HG03342 (cell line): ENCODE measurements around the gene OSTN.
"Not testable (repeated sequence)": the region's sequence is repeated elsewhere in the genome, so short reads cannot be mapped to it uniquely, and the experiment has no call there.

ENCODE experiments used
- ATAC-seq: cut with Tn5 transposase; IDR thresholded peaks from one replicate; pipeline ENCODE4 v1.9.1; 2021; ENCODE audit warnings: mild to moderate bottlenecking, moderate library complexity; ENCODE audit not compliant: unreplicated experiment

The OSTN gene, protein sequence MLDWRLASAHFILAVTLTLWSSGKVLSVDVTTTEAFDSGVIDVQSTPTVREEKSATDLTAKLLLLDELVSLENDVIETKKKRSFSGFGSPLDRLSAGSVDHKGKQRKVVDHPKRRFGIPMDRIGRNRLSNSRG

DNA sequence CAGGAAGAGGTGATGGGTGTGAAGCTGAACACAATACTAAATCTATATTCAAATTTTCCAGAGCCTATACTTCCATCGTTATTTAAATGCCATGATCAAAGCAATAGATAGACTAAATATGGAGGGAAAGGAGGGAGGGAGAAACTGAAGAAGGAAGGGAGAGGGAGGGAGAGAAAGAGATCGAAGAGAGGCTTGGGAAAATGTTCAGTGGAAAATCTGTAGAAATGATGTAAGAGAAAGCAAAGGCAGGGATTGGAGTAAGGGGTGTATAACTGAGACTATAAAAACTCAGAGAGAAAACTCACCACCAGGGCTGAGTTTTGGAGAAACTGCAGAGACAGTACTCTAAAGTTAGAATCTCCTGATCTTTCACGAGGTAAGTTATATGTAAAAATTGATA is at the start of gene OSTN:
Gene OSTN (plus strand): TSS at position 310 of the 400 bp plus-strand sequence. CDS start 13,292 bp downstream, outside the sequence.
- ATAC-seq = no peak

DNA sequence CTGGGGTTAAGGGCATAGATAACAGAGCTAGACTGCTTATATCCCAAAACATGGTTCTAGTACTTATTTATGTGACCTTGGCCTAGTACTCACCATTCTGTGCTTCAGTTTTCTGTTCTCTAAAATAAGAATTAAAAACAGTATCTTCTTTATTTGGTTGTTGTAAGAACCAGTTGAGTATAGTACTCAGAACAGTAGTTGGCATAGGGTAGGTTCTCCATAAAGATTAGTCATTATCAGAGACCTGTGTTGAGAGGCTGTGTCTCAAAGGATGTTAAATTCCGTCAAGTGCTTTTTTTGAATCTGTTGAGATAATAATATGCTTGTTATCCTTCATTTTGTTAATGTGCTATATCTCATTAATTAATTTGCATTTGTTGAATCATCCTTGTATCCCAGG is 47.4 kb upstream of the OSTN start:
- no peak for ATAC-seq

DNA sequence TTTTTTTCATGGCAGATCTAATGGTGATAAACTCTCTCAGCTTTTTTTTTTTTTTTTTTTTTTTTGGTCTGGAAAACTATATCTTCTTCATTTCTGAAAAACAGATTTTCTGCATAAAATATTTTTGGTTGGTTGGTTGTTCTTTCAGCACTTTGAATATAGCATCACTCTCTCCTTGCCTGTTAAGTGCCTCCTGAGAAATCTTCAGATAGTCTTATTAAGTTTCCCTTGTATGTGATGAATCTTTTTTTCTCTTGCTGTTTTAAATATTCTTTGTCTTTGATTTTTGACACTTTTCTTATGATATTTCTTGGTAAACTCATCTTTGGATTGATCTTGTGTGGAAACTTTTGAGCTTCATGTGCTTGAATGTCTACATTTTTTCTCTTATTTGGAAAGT is 44.2 kb upstream of the OSTN start:
- no peak for ATAC-seq

DNA sequence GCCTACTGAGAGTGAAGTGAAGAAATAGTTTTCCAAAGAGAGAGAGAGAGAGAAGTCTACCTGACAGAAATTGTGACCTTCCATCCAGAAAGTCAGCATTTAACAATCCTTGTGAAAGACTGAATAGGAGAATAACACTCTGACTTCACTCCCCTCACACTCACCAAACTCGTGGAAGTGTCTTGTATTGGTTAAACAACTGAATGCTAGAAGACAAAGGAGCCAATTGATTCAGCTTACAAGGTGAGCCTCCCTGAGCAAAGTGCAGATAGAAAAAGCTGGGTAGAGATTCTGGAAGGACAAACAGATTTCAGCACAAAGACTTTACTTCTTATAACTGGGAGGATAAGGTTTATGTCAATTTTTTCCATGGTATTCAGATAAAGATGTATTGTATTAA is 40.8 kb upstream of the OSTN start:
- no peak for ATAC-seq

DNA sequence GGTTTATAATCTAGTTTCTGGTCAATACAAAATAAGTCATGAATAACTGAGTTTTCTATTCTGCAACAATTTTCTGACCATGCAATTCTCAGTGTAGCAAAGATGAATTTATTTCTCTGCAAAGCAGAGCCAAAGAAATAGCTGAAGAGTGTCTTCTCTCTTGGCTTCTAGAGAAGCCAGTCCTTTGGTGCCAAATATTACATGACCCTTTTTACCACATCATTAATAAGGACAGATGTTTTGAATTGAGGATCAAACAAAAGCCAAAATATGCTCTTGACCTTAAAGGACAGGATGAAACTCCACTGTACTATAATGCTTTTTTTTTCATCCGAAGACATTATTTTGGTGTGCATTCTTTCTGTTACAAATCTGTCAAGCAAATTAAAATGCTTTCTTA is 40.2 kb upstream of the OSTN start:
- no peak for ATAC-seq

DNA sequence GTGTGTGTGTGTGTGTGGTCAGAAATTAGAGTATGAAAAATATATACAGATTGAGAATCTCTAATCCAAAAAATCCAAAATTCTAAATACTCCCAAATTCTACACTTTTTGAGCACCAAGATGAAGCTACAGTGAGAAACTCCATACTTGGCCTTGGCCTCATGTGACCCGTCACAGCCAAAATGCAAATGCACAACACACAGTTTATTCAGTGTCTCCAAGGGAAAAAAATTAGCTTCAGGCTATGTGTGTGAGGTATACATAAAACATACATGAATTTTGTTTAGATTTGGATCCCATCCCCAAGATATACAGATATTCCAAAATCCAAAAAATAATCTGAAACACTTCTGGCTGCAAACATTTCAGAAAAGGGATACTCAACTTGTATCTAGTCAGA is 33.2 kb upstream of the OSTN start:
- no peak for ATAC-seq

DNA sequence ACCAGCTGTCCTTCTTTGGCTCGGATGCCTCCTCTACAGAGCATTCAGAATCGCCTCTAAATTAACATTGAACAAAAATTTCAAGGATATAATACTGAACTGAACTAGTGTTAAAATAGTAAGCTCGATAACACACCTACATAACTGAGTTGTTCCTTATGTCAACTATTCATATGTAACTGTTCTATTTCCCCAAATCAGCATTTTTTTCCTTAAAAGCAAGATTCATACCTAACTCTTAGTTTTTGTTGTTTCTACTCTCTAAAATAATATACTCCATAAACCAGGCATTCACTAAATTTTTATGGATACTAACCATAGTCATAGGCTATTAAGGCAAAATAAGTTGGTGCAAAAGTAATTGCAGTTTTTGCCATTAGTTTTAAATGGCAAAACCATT is 32.7 kb upstream of the OSTN start:
- ATAC-seq = no peak

DNA sequence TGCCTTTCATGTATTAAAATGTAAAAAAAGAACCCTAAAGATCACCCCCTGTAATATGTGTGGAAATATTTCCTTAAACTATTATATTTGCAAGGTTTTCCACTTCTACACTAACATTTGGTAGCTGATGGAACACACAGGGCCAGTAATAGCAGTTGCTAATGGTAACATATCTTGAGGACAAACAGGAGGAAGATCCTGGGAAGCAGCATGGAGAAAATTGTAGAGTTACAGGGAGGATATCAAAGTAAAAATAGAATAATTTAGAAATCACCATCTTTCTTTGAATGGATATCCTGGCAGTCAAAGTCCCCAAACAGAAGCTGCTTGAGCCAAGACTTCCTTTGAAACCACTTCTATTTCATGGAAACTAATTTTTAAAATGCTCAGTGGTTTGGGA is 29.5 kb upstream of the OSTN start:
- no peak for ATAC-seq

DNA sequence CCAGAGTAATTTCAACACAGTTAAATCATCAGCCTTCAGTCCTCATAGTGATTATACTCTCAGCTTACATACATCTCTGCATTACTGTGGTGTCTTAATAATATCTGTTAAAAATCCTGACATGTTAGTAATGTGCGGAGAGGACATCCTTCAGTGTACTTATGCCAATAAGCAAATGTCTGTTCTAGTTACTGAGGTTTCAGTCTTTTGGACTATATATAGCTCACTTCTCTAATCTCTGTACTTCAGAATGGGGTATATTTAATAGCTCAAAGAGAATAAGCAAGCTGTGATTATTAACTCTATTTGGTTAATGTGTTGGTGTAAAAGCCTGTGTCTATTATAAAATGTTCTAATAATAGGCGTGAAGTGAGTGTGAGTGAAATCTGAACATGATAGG is 28.9 kb upstream of the OSTN start:
- ATAC-seq = no peak

DNA sequence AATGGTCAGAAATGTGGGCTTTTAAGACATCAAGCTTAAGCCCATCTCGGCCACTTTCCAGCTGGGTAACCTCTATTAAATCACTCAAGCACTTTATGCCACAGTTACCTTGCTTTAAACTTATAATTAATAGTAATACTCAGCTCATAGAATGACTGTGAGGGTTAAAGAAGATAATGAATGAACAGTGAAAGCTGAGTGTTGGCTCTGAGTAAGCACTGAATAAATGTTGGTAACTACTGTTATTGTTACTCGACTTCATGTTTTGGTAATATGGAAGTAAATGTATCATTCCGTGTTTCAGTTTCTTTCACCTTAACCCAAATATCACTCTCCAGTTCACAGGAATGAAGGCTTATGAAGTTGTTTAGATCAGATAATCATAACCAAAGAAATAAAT is 23.9 kb upstream of the OSTN start:
- no peak for ATAC-seq

DNA sequence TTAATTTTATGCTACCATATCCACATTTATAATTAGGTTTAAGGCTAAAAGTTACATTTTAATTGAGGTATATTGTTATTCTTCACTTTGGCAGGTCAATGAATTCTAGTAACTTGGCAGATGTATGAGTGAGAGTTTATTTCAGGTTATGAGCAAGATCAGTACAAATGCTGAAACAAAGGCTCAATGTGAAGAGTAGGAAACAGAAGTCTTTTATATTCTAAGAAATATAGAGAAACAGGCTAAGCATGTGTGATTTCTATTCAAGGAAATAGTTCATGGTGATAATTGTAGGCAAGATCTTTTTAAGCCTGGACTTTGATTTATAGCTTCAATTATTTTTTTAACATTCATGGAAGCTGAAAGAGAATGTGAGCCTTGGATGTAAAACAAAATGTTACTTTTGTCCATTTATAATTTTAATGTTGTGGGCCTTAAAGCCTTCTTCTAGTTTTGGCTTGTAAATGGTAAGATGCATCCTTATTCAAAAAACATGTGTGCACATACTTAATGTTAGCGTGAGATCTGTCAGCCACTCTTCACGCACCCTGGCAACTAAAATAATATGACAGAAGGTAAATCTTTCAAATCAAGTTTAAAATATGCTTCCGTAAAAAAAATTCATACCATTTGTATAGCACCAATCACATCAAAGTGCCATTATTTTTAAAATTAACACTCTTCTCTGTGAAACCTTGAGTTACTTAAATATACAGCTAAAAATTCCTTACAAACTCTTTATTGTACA is 22.8 kb upstream of the OSTN start:
- no peak for ATAC-seq

DNA sequence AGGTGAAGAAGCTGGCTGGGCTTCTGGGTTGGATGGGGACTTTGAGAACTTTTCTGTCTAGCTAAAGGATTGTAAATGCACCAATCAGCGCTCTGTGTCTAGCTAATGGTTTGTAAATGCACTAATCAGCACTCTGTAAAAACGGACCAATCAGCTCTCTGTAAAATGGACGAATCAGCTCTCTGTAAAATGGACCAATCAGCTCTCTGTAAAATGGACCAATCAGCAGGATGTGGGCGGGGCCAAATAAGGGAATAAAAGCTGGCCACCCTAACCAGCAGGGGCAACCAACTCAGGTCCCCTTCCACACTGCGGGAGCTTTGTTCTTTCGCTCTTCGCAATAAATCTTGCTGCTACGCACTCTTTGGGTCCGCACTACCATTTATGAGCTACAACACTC is 13.7 kb upstream of the OSTN start:
- not testable (repeated sequence) for ATAC-seq

DNA sequence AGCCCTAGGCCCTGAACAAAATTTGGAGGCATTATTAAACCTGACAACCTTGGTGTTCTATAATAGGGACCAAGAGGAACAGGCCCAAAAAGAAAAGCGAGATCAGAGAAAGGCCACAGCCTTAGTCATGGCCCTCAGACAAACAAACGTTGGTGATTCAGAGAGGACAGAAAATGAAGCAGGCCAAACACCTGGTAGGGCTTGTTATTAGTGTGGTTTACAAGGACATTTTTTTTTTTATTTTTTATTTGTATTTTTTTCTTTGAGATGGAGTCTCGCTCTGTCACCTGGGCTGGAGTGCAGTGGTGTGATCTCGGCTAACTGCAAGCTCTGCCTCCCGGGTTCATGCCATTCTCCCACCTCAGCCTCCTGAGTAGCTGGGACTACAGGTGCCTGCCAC is 10.8 kb upstream of the OSTN start:
- ATAC-seq = not testable (repeated sequence)

DNA sequence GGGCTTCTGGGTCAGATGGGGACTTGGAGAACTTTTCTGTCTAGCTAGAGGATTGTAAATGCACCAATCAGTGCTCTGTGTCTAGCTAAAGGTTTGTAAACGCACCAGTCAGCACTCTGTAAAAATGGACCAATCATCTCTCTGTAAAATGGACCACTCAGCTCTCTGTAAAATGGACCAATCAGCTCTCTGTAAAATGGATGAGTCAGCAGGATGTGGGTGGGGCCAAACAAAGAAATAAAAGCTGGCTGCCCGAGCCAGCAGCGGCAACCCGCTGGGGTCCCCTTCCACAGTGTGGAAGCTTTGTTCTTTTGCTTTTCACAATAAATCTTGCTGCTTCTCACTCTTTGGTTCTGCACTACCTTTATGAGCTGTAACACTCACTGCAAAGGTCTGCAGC is 6.8 kb upstream of the OSTN start:
- ATAC-seq = not testable (repeated sequence)

DNA sequence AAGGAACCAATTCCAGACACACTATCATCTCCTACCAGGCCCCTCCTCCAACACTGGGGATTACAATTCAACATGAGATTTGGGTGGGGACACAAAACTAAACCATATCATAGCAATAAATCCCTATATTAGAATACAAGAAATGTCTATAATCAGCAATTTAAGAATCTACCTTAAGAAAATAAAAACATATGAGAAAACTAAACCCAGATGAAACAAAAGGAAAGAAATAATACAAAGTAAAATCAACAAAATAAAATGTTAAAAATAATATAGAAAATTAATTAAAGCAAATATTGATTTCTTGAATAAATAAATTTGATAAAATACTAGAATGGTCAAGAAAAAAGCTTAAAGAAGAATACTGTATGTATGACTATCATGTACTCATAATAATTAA is 6.1 kb upstream of the OSTN start:
- no peak for ATAC-seq

DNA sequence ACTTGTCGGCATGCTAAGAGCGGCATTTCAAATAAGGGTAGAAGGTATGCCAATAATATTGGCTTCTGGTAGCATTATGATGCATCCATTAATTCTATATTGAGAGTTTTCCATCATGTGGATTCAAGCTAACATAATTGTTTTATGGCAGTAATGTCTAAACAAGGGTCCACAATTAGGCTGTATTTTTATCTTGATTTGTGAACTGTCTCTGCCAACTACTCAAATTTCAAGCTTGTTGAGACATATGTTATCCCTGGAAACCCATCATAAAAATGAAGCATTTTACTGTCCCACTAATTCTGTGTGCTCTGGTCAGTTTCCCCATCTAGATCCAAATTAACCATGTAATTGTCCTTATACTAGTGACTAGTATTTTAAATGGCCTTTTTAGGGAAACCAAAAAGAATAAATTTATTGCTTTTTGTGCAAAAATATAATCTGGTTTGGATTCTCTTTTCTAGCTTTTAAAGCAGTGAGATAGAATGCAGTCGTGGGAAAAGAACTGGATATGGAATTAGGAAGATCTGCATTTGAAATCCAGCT is 1.2 kb upstream of the OSTN start:
- ATAC-seq = no peak

DNA sequence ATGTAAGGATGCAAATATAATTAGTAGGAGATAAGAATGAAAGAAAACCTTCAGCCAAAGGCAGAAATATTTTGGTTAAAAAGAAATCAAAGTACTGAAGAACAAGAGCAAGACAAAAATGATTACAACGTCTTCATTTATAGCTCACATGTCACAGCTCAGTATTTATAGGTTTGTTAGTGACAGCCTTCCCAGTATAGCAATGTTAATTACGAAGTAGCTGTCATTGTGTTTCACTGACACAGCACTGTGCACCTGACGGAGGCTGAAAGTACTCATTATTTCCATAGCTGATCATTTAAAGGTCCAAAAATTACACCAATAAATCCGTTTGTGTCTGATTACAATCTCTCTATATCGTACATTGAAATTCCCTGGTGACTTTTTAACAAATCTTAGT is 561 bp upstream of the OSTN start:
- no peak for ATAC-seq

DNA sequence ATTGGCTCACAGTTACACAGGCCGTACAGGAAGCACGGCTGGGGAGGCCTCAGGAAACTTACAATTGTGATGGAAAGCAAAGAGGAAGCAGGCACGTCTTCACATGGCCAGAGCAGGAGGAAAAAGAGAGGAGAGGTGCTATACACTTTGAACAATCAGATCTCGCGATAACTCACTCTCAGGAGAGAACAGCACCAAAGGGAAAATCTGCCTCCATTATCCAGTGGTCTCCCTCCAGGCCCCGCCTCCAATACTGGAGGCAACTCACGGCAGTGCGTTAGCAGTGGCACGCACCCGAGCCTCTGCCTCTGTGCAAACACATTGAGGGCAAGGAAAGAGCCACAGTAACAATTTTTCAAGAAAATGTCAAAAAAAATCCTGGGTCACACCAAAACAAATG is 11.0 kb downstream of the OSTN start:
- no peak for ATAC-seq

DNA sequence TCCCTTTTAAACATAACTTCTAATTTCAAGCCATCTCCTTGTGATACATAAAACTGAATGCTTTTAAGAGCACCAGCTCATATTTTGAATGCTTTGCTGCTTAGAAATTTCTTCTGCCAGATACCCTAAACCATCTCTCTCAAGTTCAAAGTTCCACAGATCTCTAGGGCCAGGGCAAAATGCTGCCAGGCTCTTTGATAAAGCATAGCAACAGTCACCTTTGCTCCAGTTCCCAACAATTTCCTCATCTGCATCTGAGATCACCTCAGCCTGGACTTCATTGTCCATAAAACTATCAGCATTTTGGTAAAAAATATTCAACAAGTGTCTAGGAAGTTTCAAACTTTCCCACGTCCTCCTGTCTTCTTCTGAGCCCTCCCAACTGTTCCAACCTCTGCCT is 17.5 kb downstream of the OSTN start:
- no peak for ATAC-seq

DNA sequence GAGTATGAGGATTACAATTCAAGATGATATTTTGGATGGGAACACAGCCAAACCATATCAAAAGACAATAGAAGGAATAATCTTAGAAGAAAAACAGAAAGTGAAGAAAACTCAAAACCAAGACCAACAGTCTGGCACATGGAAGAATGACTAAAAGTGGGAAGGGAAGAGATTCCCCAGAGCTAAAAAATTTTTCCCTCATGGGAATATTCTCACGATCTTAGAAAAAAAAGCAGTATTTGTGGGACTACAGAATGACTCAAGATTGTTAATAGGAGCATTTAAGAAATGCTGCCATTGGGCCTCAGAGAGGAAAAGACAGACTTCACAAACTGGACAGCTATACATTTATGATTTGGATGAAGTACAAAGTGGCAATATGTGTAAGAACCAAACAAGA is 18.3 kb downstream of the OSTN start:
- ATAC-seq = no peak

DNA sequence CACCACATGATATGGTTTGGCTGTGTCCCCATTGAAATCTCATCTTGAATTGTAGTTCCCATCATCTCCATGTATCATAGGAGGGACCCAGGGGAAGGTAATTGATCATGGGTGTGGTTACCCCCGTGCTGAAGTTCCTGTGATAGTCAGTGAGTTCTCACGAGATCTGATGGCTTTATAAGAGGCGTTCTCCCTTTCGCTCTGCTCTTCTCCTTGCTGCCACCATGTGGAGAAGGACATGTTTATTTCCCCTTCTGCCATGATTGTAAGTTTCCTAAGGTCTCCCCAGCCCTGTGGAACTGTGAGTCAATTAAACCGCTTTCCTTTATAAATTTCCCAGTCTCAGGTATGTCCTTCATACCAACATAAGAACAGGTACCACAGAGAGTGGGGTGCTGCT is 21.9 kb downstream of the OSTN start:
- ATAC-seq = no peak

DNA sequence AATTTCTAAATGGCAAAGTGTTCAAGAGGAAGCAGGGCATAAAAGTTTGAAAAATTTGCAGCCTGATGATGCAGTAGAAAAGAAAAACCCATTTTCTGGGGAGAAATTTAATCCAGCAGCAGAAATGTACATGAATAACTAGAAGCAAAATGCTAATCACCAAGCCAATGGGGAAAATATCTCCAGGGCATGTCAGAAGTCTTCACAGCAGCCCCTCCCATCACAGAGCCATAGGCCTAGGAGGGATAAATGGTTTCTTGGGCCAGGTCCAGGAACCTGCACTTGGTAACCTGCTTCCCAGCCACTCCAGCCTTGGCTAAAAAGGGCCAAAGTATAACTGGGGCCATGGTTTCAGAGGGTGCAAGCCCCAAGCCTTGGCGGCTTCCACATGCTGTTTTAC is 22.6 kb downstream of the OSTN start:
- ATAC-seq = no peak

DNA sequence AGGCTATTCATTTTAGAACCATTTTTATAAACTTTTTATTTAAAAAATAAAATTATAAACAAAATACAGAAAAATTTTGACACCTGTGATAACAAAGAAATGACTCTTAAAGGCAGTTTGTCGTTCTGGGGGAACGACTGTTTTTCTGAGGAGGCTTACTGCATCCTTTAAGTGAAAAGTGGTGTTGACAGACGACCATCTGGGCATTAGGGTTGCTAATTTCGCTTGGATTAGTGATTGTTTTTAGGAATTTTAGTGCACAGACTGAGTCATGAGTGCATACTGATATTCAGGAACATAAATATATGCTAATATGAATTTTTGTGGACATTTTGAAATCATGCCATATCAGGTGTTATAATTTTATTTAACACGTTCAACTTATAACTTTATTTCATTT is 28.5 kb downstream of the OSTN start:
- ATAC-seq = no peak
